Trophoblast cell (in vitro differentiated cells and primary cell): ENCODE data around the gene GPR142.

Experiments used
- DNase-seq, 2 donors: peaks; one replicate each; pipeline ENCODE4 v3.0.0-alpha.2; 2016
- H2AFZ ChIP-seq: 2 replicates; pipeline ENCODE4 v1.6.1; 2013; ENCODE audit warnings: low read length, moderate library complexity, mild to moderate bottlenecking; ENCODE audit not compliant: insufficient read depth, poor library complexity
- H2AK5ac ChIP-seq: 2 replicates; pipeline ENCODE4 v1.6.1; 2013; ENCODE audit warnings: mild to moderate bottlenecking, low read length
- H2BK120ac ChIP-seq: 2 replicates; pipeline ENCODE4 v1.6.1; 2013; ENCODE audit warnings: low read length, mild to moderate bottlenecking, moderate library complexity; ENCODE audit not compliant: insufficient read depth, poor library complexity
- H2BK12ac ChIP-seq: 2 replicates; pipeline ENCODE4 v1.6.1; 2013; ENCODE audit warnings: mild to moderate bottlenecking, low read length, moderate library complexity
- H2BK5ac ChIP-seq: 2 replicates; pipeline ENCODE4 v1.6.1; 2013; ENCODE audit warnings: low read length, low read depth, moderate library complexity, mild to moderate bottlenecking; ENCODE audit not compliant: poor library complexity
- H3K14ac ChIP-seq: 2 replicates; pipeline ENCODE4 v1.6.1; 2013; ENCODE audit warnings: mild to moderate bottlenecking, low read length
- H3K18ac ChIP-seq: 2 replicates; pipeline ENCODE4 v1.6.1; 2013; ENCODE audit warnings: mild to moderate bottlenecking, low read length
- H3K23ac ChIP-seq: 2 replicates; pipeline ENCODE4 v1.6.1; 2013; ENCODE audit warnings: low read length
- H3K27ac ChIP-seq: 2 replicates; pipeline ENCODE4 v1.5.1; 2013; ENCODE audit warnings: low read depth, mild to moderate bottlenecking, inconsistent platforms, low read length, moderate library complexity
- H3K27me3 ChIP-seq: 2 replicates; pipeline ENCODE4 v1.6.1; 2013; ENCODE audit warnings: inconsistent platforms, mild to moderate bottlenecking, low read length, moderate library complexity; ENCODE audit not compliant: insufficient read depth
- H3K36me3 ChIP-seq, 2 experiments: 1 replicate in 1 of 2; 2 replicates in 1 of 2; pipeline ENCODE4 v1.6.1; 2013; ENCODE audit warnings: low read length in 2 of 2, mild to moderate bottlenecking in 2 of 2, moderate library complexity in 1 of 2; ENCODE audit not compliant: insufficient read depth in 2 of 2, control insufficient read depth in 1 of 2
- H3K4ac ChIP-seq: 2 replicates; pipeline ENCODE4 v1.6.1; 2013; ENCODE audit warnings: low read depth, mild to moderate bottlenecking, low read length, moderate library complexity
- H3K4me1 ChIP-seq, 2 experiments: 1 replicate in 1 of 2; 2 replicates in 1 of 2; pipeline ENCODE4 v1.6.1; 2013; ENCODE audit warnings: low read length in 2 of 2, mild to moderate bottlenecking in 2 of 2, moderate library complexity in 1 of 2; ENCODE audit not compliant: insufficient read depth in 2 of 2, control insufficient read depth in 1 of 2
- H3K4me2 ChIP-seq: 2 replicates; pipeline ENCODE4 v1.6.1; 2013; ENCODE audit warnings: inconsistent platforms, mild to moderate bottlenecking, low read length, moderate library complexity
- H3K4me3 ChIP-seq: 2 replicates; pipeline ENCODE4 v1.5.1; 2013; ENCODE audit warnings: mild to moderate bottlenecking, low read depth, low read length, inconsistent platforms
- H3K79me1 ChIP-seq: one replicate; pipeline ENCODE4 v1.6.1; 2013; ENCODE audit warnings: low read length
- H3K79me2 ChIP-seq: 2 replicates; pipeline ENCODE4 v1.6.1; 2013; ENCODE audit warnings: low read length, mild to moderate bottlenecking; ENCODE audit not compliant: control insufficient read depth, insufficient read depth, poor library complexity
- H3K9ac ChIP-seq: 2 replicates; pipeline ENCODE4 v1.6.1; 2013; ENCODE audit warnings: mild to moderate bottlenecking, low read length
- H3K9me3 ChIP-seq: 2 replicates; pipeline ENCODE4 v1.6.1; 2013; ENCODE audit warnings: low read depth, mild to moderate bottlenecking, control low read depth, inconsistent platforms, low read length; ENCODE audit not compliant: insufficient read depth
- H4K12ac ChIP-seq: 2 replicates; pipeline ENCODE4 v1.6.1; 2013; ENCODE audit warnings: low read depth, mild to moderate bottlenecking, low read length, moderate library complexity
- H4K8ac ChIP-seq: 2 replicates; pipeline ENCODE4 v1.6.1; 2013; ENCODE audit warnings: low read depth, mild to moderate bottlenecking, low read length, moderate library complexity
- H4K91ac ChIP-seq: one replicate; pipeline ENCODE4 v1.6.1; 2013; ENCODE audit warnings: low read depth, mild to moderate bottlenecking, low read length, moderate library complexity
- WGBS: extraction: QIAGEN DNeasy Blood & Tissue Kit; methylation state at CpG from one replicate; pipeline ENCODE4 v1.1.7; 2013; ENCODE audit warnings: missing lambda C conversion rate; ENCODE audit not compliant: insufficient read length, insufficient coverage; ENCODE audit errors: extremely low coverage; 5-methylcytosine and 5-hydroxymethylcytosine counted together

GPR142 gene

DNA sequence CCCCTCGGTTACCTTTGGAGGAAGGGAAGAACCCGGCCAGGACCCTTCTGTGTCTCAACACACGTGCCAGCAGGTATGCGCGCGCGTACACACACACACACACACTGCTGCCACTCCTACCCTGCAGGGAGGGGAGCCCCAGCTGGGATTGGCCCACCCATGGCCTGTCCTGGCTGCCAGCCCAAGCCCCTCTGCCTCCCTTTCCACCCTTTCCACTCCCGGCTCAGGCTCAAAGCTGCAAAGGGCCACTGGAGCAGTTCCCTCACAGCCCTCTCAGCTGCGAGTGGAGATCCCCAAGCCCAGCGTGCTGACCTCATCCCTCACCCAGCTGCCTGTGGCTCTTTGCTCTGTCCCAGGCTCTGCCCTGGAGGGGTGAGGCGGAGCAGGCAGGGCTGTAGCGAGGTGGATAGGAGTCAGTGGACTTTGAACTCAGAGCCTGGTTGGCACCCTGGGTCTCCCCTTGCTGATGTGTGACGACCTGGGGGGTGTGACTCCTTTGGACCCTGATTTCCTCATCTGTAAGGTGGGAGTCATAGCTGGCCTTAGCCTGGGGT, 26.8 kb upstream of the GPR142 start:
- Histone ChIP-seq H3K14ac (no peak overlapping the region), H4K8ac (no peak overlapping the region), H3K27me3 (no peaks in the 10 kb centered on the region), H2AK5ac (no peak overlapping the region), H3K4me2 (no peak overlapping the region), H2AFZ (no peak overlapping the region), H2BK120ac (no peak overlapping the region), H3K27ac (no peak overlapping the region), H3K79me2 (no peaks in the 10 kb centered on the region), H2BK12ac (no peak overlapping the region), H3K79me1 (no peaks in the 10 kb centered on the region), H2BK5ac (no peak overlapping the region), H3K4me1 (no peaks in the 10 kb centered on the region), H3K9me3 (peaks cover 3% of the 10 kb centered on the region), H3K4me3 (no peak overlapping the region), H3K9ac (no peak overlapping the region), H3K23ac (no peak overlapping the region), H3K36me3 (no peaks in the 10 kb centered on the region), H3K18ac (no peak overlapping the region), H4K91ac (no peak overlapping the region), H4K12ac (no peak overlapping the region), H3K4ac (no peak overlapping the region)
- no CpG with 5 or more reads among the region's 13 CpGs for WGBS
- no peak for DNase-seq

DNA sequence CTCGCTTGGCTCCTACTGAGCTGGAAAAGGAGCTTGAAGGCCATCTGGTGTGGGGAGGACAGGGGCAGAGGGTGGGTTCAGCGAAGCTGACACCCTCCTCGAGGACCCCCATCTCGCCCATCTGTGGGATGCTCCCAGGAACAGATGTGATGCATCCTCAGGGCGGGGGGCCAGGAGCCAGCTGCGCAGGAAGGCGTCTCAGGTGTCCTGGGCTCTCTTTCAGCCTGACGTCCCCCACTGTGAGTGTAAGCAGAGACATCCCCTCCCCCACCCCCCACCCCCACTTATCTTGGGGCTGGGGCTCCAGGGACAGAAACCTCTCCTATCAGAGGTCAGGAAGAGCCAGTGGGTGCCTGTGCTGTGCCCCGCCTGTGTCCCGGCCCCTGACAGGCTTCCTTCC, 25.1 kb upstream of the GPR142 start:
- no peaks in the 10 kb centered on the region for H3K27me3 ChIP-seq
- H4K12ac ChIP-seq = no peak overlapping the region
- no peak overlapping the region for H3K9ac ChIP-seq
- H2BK12ac ChIP-seq = no peak overlapping the region
- no peak overlapping the region for H4K91ac ChIP-seq
- no peak overlapping the region for H3K14ac ChIP-seq
- H3K79me2 ChIP-seq = no peaks in the 10 kb centered on the region
- H3K79me1 ChIP-seq = no peaks in the 10 kb centered on the region
- no peaks in the 10 kb centered on the region for H3K36me3 ChIP-seq
- H3K4ac ChIP-seq = no peak overlapping the region
- no peak overlapping the region for H2BK5ac ChIP-seq
- WGBS = no CpG with 5 or more reads among the region's 10 CpGs
- no peak overlapping the region for H2BK120ac ChIP-seq
- no peak overlapping the region for H3K4me2 ChIP-seq
- no peak overlapping the region for H2AFZ ChIP-seq
- no peak overlapping the region for H2AK5ac ChIP-seq
- H3K4me1 ChIP-seq = no peaks in the 10 kb centered on the region
- DNase-seq = no peak
- H3K9me3 ChIP-seq = peaks cover 3% of the 10 kb centered on the region
- no peak overlapping the region for H3K27ac ChIP-seq
- H3K4me3 ChIP-seq = no peak overlapping the region
- no peak overlapping the region for H4K8ac ChIP-seq
- H3K18ac ChIP-seq = no peak overlapping the region
- no peak overlapping the region for H3K23ac ChIP-seq

DNA sequence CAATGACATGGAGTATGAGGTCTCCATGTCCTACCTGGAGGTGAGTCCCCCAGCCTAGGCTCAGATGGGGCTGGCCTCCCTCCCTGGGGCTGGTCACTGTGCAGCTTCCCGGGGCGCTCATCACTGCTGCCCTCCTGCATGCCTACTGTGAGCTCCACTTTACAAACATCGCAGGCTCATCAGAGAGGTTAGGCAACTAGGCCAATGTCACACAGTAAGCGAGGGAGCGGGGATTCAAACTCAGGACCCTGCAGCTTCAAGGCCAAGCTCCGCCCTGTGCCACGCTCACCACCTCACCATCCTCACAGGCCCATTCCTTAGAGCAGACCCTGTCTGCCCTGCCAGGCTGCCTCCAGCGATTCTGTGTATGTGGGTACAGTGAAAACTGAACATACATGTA, 24.2 kb upstream of the GPR142 start:
- no peaks in the 10 kb centered on the region for H3K79me1 ChIP-seq
- no peak overlapping the region for H2BK12ac ChIP-seq
- H4K8ac ChIP-seq = no peak overlapping the region
- H3K4me1 ChIP-seq = no peaks in the 10 kb centered on the region
- no peak overlapping the region for H3K9ac ChIP-seq
- no peak overlapping the region for H3K18ac ChIP-seq
- no peaks in the 10 kb centered on the region for H3K27me3 ChIP-seq
- no peak overlapping the region for H2BK120ac ChIP-seq
- H3K4me2 ChIP-seq = no peak overlapping the region
- H2AK5ac ChIP-seq = no peak overlapping the region
- H3K4ac ChIP-seq = no peak overlapping the region
- no peak overlapping the region for H4K12ac ChIP-seq
- no peak overlapping the region for H3K4me3 ChIP-seq
- H3K36me3 ChIP-seq = no peaks in the 10 kb centered on the region
- H4K91ac ChIP-seq = no peak overlapping the region
- DNase-seq = no peak
- H2BK5ac ChIP-seq = no peak overlapping the region
- no peak overlapping the region for H3K27ac ChIP-seq
- peaks cover 3% of the 10 kb centered on the region for H3K9me3 ChIP-seq
- H2AFZ ChIP-seq = no peak overlapping the region
- WGBS = no CpG with 5 or more reads among the region's 8 CpGs
- H3K14ac ChIP-seq = no peak overlapping the region
- no peak overlapping the region for H3K23ac ChIP-seq
- H3K79me2 ChIP-seq = no peaks in the 10 kb centered on the region

DNA sequence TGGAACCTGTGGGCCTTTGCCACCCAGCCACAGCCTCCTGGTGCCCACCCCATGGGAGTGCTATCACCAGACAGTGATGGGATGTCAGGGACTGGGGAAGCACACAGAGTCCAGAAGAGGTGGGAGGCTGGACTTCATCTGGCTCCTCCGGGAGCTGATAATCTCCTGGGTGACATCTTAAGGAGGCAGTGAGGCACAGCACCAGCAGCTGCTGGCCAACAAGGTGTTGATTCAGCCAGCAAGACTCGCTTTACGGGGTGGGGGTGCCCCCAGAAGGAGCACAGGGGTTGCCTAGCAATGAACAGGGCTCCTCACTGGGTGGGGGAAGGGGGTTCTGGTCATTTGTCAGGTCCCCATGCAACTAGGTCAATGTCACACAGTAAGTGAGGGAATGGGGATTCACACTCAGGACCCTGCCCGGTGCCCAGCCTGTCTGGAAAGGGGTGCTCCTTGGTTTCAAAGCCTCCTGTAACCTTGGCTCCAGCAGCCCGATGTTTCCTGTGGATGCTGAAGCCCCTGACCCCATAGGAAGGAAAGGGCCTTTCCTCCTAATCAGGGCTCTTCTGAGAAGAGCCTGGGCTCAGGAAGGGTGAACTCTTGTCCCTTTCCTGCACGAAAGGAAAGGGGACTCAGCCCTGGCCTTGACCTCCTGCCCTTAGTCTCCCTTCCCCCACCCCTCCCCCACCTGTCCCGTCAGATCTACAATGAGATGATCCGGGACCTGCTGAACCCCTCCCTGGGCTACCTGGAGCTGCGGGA, 23.6 kb upstream of the GPR142 start:
- no peak for DNase-seq
- no peak overlapping the region for H3K4ac ChIP-seq
- no peak overlapping the region for H3K4me3 ChIP-seq
- no peaks in the 10 kb centered on the region for H3K79me2 ChIP-seq
- no peak overlapping the region for H4K12ac ChIP-seq
- no peak overlapping the region for H3K27ac ChIP-seq
- H4K8ac ChIP-seq = no peak overlapping the region
- no peaks in the 10 kb centered on the region for H3K27me3 ChIP-seq
- H3K36me3 ChIP-seq = no peaks in the 10 kb centered on the region
- H3K9me3 ChIP-seq = peaks cover 3% of the 10 kb centered on the region
- no peaks in the 10 kb centered on the region for H3K4me1 ChIP-seq
- no peak overlapping the region for H3K4me2 ChIP-seq
- H2AFZ ChIP-seq = no peak overlapping the region
- H3K79me1 ChIP-seq = no peaks in the 10 kb centered on the region
- H2BK5ac ChIP-seq = no peak overlapping the region
- no peak overlapping the region for H2BK12ac ChIP-seq
- H3K14ac ChIP-seq = no peak overlapping the region
- no peak overlapping the region for H3K23ac ChIP-seq
- no peak overlapping the region for H4K91ac ChIP-seq
- no peak overlapping the region for H2AK5ac ChIP-seq
- H3K18ac ChIP-seq = no peak overlapping the region
- WGBS = no CpG with 5 or more reads among the region's 9 CpGs
- H2BK120ac ChIP-seq = no peak overlapping the region
- H3K9ac ChIP-seq = no peak overlapping the region
